H9 (cell line): ENCODE results near the gene OSBPL9. TPM values are rescaled to one million over a fixed set of nuclear protein-coding genes. Genes with fewer than 3 reads are reported as not detected.
"Not testable (repeated sequence)": the region's sequence is repeated elsewhere in the genome, so short reads cannot be mapped to it uniquely, and the experiment has no call there.

Experiments used
- DNase-seq: peaks from one replicate; pipeline ENCODE4 v3.0.0-alpha.2; 2017
- H2AFZ ChIP-seq: one replicate; pipeline ENCODE4 v1.6.1; 2013; ENCODE audit warnings: mild to moderate bottlenecking, low read length, control low read depth, moderate library complexity
- H2AK5ac ChIP-seq: 2 replicates; pipeline ENCODE4 v1.6.1; 2013; ENCODE audit warnings: low read length, control low read depth, mixed read lengths; ENCODE audit not compliant: insufficient read length
- H2BK120ac ChIP-seq: one replicate; pipeline ENCODE4 v1.6.1; 2013; ENCODE audit warnings: low read depth, mild to moderate bottlenecking, low read length, control low read depth, inconsistent platforms; ENCODE audit not compliant: poor library complexity, severe bottlenecking
- H2BK12ac ChIP-seq: 2 replicates; pipeline ENCODE4 v1.6.1; 2013; ENCODE audit warnings: low read length, control low read depth, mixed read lengths, low read depth; ENCODE audit not compliant: insufficient read length
- H2BK15ac ChIP-seq: 2 replicates; pipeline ENCODE4 v1.6.1; 2013; ENCODE audit warnings: low read depth, low read length, control low read depth
- H2BK20ac ChIP-seq: one replicate; pipeline ENCODE4 v1.6.1; 2013; ENCODE audit warnings: low read depth, mild to moderate bottlenecking, low read length, control low read depth, inconsistent platforms; ENCODE audit not compliant: poor library complexity, severe bottlenecking
- H2BK5ac ChIP-seq: 2 replicates; pipeline ENCODE4 v1.6.1; 2013; ENCODE audit warnings: low read length, control low read depth, mixed read lengths; ENCODE audit not compliant: insufficient read length
- H3K14ac ChIP-seq: 2 replicates; pipeline ENCODE4 v1.6.1; 2013; ENCODE audit warnings: low read length, control low read depth; ENCODE audit not compliant: insufficient read depth
- H3K18ac ChIP-seq: 2 replicates; pipeline ENCODE4 v1.6.1; 2013; ENCODE audit warnings: low read depth, mild to moderate bottlenecking, mixed read lengths, low read length, control low read depth; ENCODE audit not compliant: insufficient read length
- H3K23ac ChIP-seq: 2 replicates; pipeline ENCODE4 v1.6.1; 2013; ENCODE audit warnings: low read length, control low read depth, mixed read lengths, low read depth; ENCODE audit not compliant: insufficient read length
- H3K23me2 ChIP-seq: 2 replicates; pipeline ENCODE4 v1.6.1; 2013; ENCODE audit warnings: low read depth, mild to moderate bottlenecking, mixed read lengths, low read length, control low read depth; ENCODE audit not compliant: insufficient read length, poor library complexity, severe bottlenecking
- H3K27ac ChIP-seq: 2 replicates; pipeline ENCODE4 v1.5.1; 2013; ENCODE audit warnings: low read length, control low read depth, mixed read lengths, low read depth; ENCODE audit not compliant: insufficient read length
- H3K27me3 ChIP-seq: 2 replicates; pipeline ENCODE4 v1.6.1; 2013; ENCODE audit warnings: low read length, control low read depth, inconsistent platforms; ENCODE audit not compliant: insufficient read depth
- H3K4ac ChIP-seq: 2 replicates; pipeline ENCODE4 v1.6.1; 2013; ENCODE audit warnings: low read depth, mild to moderate bottlenecking, control low read depth, inconsistent platforms, low read length, moderate library complexity
- H3K4me1 ChIP-seq: 2 replicates; pipeline ENCODE4 v1.6.1; 2013; ENCODE audit warnings: low read length, control low read depth, inconsistent platforms; ENCODE audit not compliant: insufficient read depth
- H3K4me2 ChIP-seq: 2 replicates; pipeline ENCODE4 v1.6.1; 2013; ENCODE audit warnings: low read length, control low read depth, mixed read lengths; ENCODE audit not compliant: insufficient read length, insufficient read depth
- H3K56ac ChIP-seq: 2 replicates; pipeline ENCODE4 v1.6.1; 2013; ENCODE audit warnings: low read depth, mild to moderate bottlenecking, mixed read lengths, low read length, control low read depth; ENCODE audit not compliant: insufficient read length
- H3K79me1 ChIP-seq: 2 replicates; pipeline ENCODE4 v1.6.1; 2013; ENCODE audit warnings: low read depth, mild to moderate bottlenecking, moderate library complexity, low read length, control low read depth, inconsistent platforms; ENCODE audit not compliant: insufficient read depth, poor library complexity, severe bottlenecking
- H3K79me2 ChIP-seq: 2 replicates; pipeline ENCODE4 v1.6.1; 2013; ENCODE audit warnings: low read length, control low read depth, inconsistent platforms; ENCODE audit not compliant: insufficient read depth
- H3K9ac ChIP-seq: 2 replicates; pipeline ENCODE4 v1.6.1; 2013; ENCODE audit warnings: low read length, control low read depth, mixed read lengths; ENCODE audit not compliant: insufficient read length; ENCODE audit errors: extremely low read depth
- H3K9me3 ChIP-seq: one replicate; pipeline ENCODE4 v1.6.1; 2013; ENCODE audit warnings: low read depth, low read length, inconsistent platforms; ENCODE audit not compliant: control insufficient read depth
- H3T11ph ChIP-seq: one replicate; pipeline ENCODE4 v1.6.1; 2013; ENCODE audit warnings: mild to moderate bottlenecking, low read length, control low read depth, inconsistent platforms
- H4K20me1 ChIP-seq: one replicate; pipeline ENCODE4 v1.6.1; 2013; ENCODE audit not compliant: control insufficient read depth, insufficient read length, insufficient read depth
- H4K5ac ChIP-seq: 2 replicates; pipeline ENCODE4 v1.6.1; 2013; ENCODE audit warnings: low read depth, mild to moderate bottlenecking, mixed read lengths, low read length, control low read depth; ENCODE audit not compliant: insufficient read length
- H4K8ac ChIP-seq: replicated peaks from 2 replicates; pipeline ENCODE4 v1.6.1; 2013; ENCODE audit warnings: low read length, control low read depth, mixed read lengths, low read depth; ENCODE audit not compliant: insufficient read length
- H4K91ac ChIP-seq: 2 replicates; pipeline ENCODE4 v1.6.1; 2013; ENCODE audit warnings: low read depth, mild to moderate bottlenecking, moderate library complexity, mixed read lengths, low read length, control low read depth; ENCODE audit not compliant: insufficient read length
- H3K27ac Mint-ChIP-seq, 3 experiments: 2 replicates in 2 of 3; 3 replicates in 1 of 3; pipeline ENCODE4 v1.8.0; 2020 to 2021; ENCODE audit warnings: mixed read lengths in 3 of 3, mild to moderate bottlenecking in 1 of 3, moderate library complexity in 1 of 3
- H3K27me3 Mint-ChIP-seq: 2 replicates; pipeline ENCODE4 v1.8.0; 2021; ENCODE audit warnings: low read depth, mild to moderate bottlenecking, moderate library complexity, mixed read lengths
- H3K36me3 Mint-ChIP-seq, 3 experiments: 2 replicates in 2 of 3; 3 replicates in 1 of 3; pipeline ENCODE4 v1.8.0; 2020 to 2021; ENCODE audit warnings: low read depth in 3 of 3, mixed read lengths in 3 of 3; ENCODE audit not compliant: insufficient read depth in 1 of 3
- H3K4me1 Mint-ChIP-seq, 2 experiments: 2 replicates each; pipeline ENCODE4 v1.8.0; 2020; ENCODE audit warnings: mixed read lengths in 2 of 2
- H3K4me3 Mint-ChIP-seq, 2 experiments: 2 replicates in 1 of 2; 3 replicates in 1 of 2; pipeline ENCODE4 v1.8.0; 2020 to 2021; ENCODE audit warnings: mild to moderate bottlenecking in 2 of 2, mixed read lengths in 2 of 2, moderate library complexity in 1 of 2
- H3K9me3 Mint-ChIP-seq, 2 experiments: 2 replicates in 1 of 2; 3 replicates in 1 of 2; pipeline ENCODE4 v1.8.0; 2020; ENCODE audit warnings: mild to moderate bottlenecking in 2 of 2, mixed read lengths in 2 of 2, moderate library complexity in 1 of 2
- CTCF ChIP-seq: fragments of 200-600 bp; sonication (generic); conservative IDR thresholded peaks from 3 replicates; pipeline ENCODE4 v1.8.0; 2021; ENCODE audit warnings: antibody characterized with exemption, mild to moderate bottlenecking
- WGBS: extraction: QIAGEN DNeasy Blood & Tissue Kit; methylation state at CpG from one replicate; pipeline ENCODE4 v1.1.7; 2013; ENCODE audit warnings: missing lambda C conversion rate, low lambda C conversion rate, mixed read lengths; ENCODE audit not compliant: insufficient read length; ENCODE audit errors: extremely low coverage; 5-methylcytosine and 5-hydroxymethylcytosine counted together
- total RNA-seq: library from RNA; stranded (reverse); gene quantifications from 2 replicates; pipeline ENCODE4 v1.2.1, GENCODE V29; 2021

OSBPL9 gene
- total RNA-seq, 1 experiment from 2014 or later: 76.7 TPM

GRCh38 chr1:51699391-51699790 lies 82.5 kb downstream of the OSBPL9 start:
- no CpG with 5 or more reads among the region's 1 CpG for WGBS
- no peak overlapping the region for H3K18ac ChIP-seq
- no peak overlapping the region for H2AFZ ChIP-seq
- no peak overlapping the region for H2BK15ac ChIP-seq
- H3K36me3 Mint-ChIP-seq: no peaks in the 10 kb centered on the region; a peak in 1 of 7 replicates
- no peaks in the 10 kb centered on the region for H4K20me1 ChIP-seq
- no peak overlapping the region for H3K4ac ChIP-seq
- H3K23me2 ChIP-seq: no peaks in the 10 kb centered on the region
- no peak overlapping the region for H3T11ph ChIP-seq
- no peak overlapping the region for H3K4me2 ChIP-seq
- no peak for DNase-seq
- no peak overlapping the region for H3K27ac ChIP-seq
- no peaks in the 10 kb centered on the region for H3K4me1 ChIP-seq
- H2AK5ac ChIP-seq: no peak overlapping the region
- H3K14ac ChIP-seq: no peak overlapping the region
- no peak overlapping the region for H4K8ac ChIP-seq
- peak overlapping the region in 1 of 3 experiments; percentile 7; a peak in 1 of 7 replicates for H3K27ac Mint-ChIP-seq
- H3K9me3 ChIP-seq: no peaks in the 10 kb centered on the region
- TF ChIP-seq CTCF: no peak
- no peak overlapping the region for H3K56ac ChIP-seq
- peaks cover 0 to 4% of the 10 kb centered on the region in 2 experiments; a peak in 3 of 5 replicates for H3K9me3 Mint-ChIP-seq
- no peak overlapping the region for H2BK5ac ChIP-seq
- no peak overlapping the region for H3K23ac ChIP-seq
- no peak overlapping the region for H2BK12ac ChIP-seq
- no peak overlapping the region for H2BK20ac ChIP-seq
- no peaks in the 10 kb centered on the region for H3K79me2 ChIP-seq
- H3K79me1 ChIP-seq: no peaks in the 10 kb centered on the region
- H3K9ac ChIP-seq: no peak overlapping the region
- H2BK120ac ChIP-seq: no peak overlapping the region
- H3K27me3 ChIP-seq: no peaks in the 10 kb centered on the region
- no peaks in the 10 kb centered on the region for H3K4me1 Mint-ChIP-seq
- H3K4me3 Mint-ChIP-seq: no peak overlapping the region
- H3K27me3 Mint-ChIP-seq: no peaks in the 10 kb centered on the region
- H4K91ac ChIP-seq: no peak overlapping the region
- H4K5ac ChIP-seq: no peak overlapping the region

- DNase-seq, H3K36me3 Mint-ChIP-seq, H3K4me3 Mint-ChIP-seq: not testable (repeated sequence)
Observed at GRCh38 chr1:51701782-51702181, 84.9 kb downstream of the OSBPL9 start.

More at GRCh38 chr1:51701782-51702181, 84.9 kb downstream of the OSBPL9 start:
- H3K23me2 ChIP-seq, H2AFZ ChIP-seq, H3K56ac ChIP-seq, H3K9me3 Mint-ChIP-seq, H3K27me3 ChIP-seq, H3K27ac ChIP-seq, H3K18ac ChIP-seq, H3K4me2 ChIP-seq, H3K79me2 ChIP-seq, H2BK120ac ChIP-seq, H4K91ac ChIP-seq, H2BK20ac ChIP-seq, H3K27ac Mint-ChIP-seq, H3K79me1 ChIP-seq, H3K14ac ChIP-seq, H3K9ac ChIP-seq, H4K20me1 ChIP-seq, H2BK12ac ChIP-seq, H2BK15ac ChIP-seq, H3K4ac ChIP-seq, H2AK5ac ChIP-seq, H3K4me1 Mint-ChIP-seq, H3K4me1 ChIP-seq, H2BK5ac ChIP-seq, H3K27me3 Mint-ChIP-seq, H4K5ac ChIP-seq, H3T11ph ChIP-seq, H3K23ac ChIP-seq, H3K9me3 ChIP-seq, H4K8ac ChIP-seq: not testable (repeated sequence)
- WGBS: no CpG with 5 or more reads among the region's 7 CpGs
